Transverse colon (tissue), 4 donors: Measurements from ENCODE around the gene AFP.

Source experiments
- POLR2A ChIP-seq: fragments of 450-650 bp; IDR thresholded peaks from one replicate; pipeline ENCODE4 v1.6.1; 2016; ENCODE audit warnings: antibody characterized with exemption, mild to moderate bottlenecking, moderate library complexity
- POLR2AphosphoS5 ChIP-seq, 3 donors: sonication (generic); formaldehyde crosslinking; IDR thresholded peaks; one replicate each; pipeline ENCODE4 v1.6.1; 2016; ENCODE audit warnings: antibody characterized with exemption in 3 of 3
- TF ChIP-seq, protein P1 (sequence below), 5 experiments: fragments of 200-600 bp in 3 of 5; fragments of 450-650 bp in 2 of 5; sonication (generic) in 3 of 5; IDR thresholded peaks; 1 replicate in 2 of 5; 2 replicates in 3 of 5; pipeline ENCODE4 v1.5.1; 2016 to 2017; ENCODE audit warnings: antibody characterized with exemption in 5 of 5, inconsistent platforms in 3 of 5, mild to moderate bottlenecking in 2 of 5, moderate library complexity in 1 of 5

DNA sequence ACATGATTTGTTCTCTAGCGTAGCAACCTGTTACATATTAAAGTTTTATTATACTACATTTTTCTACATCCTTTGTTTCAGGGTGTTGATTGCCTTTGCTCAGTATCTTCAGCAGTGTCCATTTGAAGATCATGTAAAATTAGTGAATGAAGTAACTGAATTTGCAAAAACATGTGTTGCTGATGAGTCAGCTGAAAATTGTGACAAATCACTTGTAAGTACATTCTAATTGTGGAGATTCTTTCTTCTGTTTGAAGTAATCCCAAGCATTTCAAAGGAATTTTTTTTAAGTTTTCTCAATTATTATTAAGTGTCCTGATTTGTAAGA lies 29.5 kb upstream of the AFP start:
- TF ChIP-seq POLR2AphosphoS5 (IDR thresholded peaks at IDR 0.05) (no peak), POLR2A (no peak)
- TF ChIP-seq, protein P1, sequence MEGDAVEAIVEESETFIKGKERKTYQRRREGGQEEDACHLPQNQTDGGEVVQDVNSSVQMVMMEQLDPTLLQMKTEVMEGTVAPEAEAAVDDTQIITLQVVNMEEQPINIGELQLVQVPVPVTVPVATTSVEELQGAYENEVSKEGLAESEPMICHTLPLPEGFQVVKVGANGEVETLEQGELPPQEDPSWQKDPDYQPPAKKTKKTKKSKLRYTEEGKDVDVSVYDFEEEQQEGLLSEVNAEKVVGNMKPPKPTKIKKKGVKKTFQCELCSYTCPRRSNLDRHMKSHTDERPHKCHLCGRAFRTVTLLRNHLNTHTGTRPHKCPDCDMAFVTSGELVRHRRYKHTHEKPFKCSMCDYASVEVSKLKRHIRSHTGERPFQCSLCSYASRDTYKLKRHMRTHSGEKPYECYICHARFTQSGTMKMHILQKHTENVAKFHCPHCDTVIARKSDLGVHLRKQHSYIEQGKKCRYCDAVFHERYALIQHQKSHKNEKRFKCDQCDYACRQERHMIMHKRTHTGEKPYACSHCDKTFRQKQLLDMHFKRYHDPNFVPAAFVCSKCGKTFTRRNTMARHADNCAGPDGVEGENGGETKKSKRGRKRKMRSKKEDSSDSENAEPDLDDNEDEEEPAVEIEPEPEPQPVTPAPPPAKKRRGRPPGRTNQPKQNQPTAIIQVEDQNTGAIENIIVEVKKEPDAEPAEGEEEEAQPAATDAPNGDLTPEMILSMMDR (IDR thresholded peaks at IDR 0.05): no peak
